Gastroesophageal sphincter (tissue), 3 donors: Measurements from ENCODE around the gene GABRA5.

Experiments used
- EP300 ChIP-seq: sonication (generic); formaldehyde crosslinking; IDR thresholded peaks from one replicate; pipeline ENCODE4 v1.6.1; 2017; ENCODE audit warnings: antibody characterized with exemption, mild to moderate bottlenecking
- POLR2A ChIP-seq, 2 donors: fragments of 450-650 bp; IDR thresholded peaks; one replicate each; pipeline ENCODE4 v1.6.1; 2017; ENCODE audit warnings: antibody characterized with exemption in 2 of 2, mild to moderate bottlenecking in 2 of 2, moderate library complexity in 1 of 2
- POLR2AphosphoS5 ChIP-seq: sonication (generic); formaldehyde crosslinking; IDR thresholded peaks from one replicate; pipeline ENCODE4 v1.6.1; 2017; ENCODE audit warnings: antibody characterized with exemption
- TF ChIP-seq, protein P1 (sequence below), 4 experiments: fragments of 200-600 bp in 2 of 4; fragments of 450-650 bp in 2 of 4; sonication (generic) in 1 of 4; IDR thresholded peaks; one replicate each; pipeline ENCODE4 v1.5.1; 2017 to 2019; ENCODE audit warnings: antibody characterized with exemption in 4 of 4, mild to moderate bottlenecking in 2 of 4, moderate library complexity in 2 of 4

- TF ChIP-seq POLR2A (IDR thresholded peaks at IDR 0.05) (no peak), POLR2AphosphoS5 (no peak), EP300 (no peak)
- TF ChIP-seq, protein P1, sequence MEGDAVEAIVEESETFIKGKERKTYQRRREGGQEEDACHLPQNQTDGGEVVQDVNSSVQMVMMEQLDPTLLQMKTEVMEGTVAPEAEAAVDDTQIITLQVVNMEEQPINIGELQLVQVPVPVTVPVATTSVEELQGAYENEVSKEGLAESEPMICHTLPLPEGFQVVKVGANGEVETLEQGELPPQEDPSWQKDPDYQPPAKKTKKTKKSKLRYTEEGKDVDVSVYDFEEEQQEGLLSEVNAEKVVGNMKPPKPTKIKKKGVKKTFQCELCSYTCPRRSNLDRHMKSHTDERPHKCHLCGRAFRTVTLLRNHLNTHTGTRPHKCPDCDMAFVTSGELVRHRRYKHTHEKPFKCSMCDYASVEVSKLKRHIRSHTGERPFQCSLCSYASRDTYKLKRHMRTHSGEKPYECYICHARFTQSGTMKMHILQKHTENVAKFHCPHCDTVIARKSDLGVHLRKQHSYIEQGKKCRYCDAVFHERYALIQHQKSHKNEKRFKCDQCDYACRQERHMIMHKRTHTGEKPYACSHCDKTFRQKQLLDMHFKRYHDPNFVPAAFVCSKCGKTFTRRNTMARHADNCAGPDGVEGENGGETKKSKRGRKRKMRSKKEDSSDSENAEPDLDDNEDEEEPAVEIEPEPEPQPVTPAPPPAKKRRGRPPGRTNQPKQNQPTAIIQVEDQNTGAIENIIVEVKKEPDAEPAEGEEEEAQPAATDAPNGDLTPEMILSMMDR (IDR thresholded peaks at IDR 0.05): no peak
These were observed 21.9 kb downstream of the GABRA5 start for GRCh38 chr15:26888761-26889160.
